Inferior parietal cortex (tissue), 1 donor: ENCODE data around the gene NBEA.
"Not testable (repeated sequence)": the region's sequence is repeated elsewhere in the genome, so short reads cannot be mapped to it uniquely, and the experiment has no call there.

ENCODE experiments used
- DNase-seq: peaks from one replicate; pipeline ENCODE4 v3.0.0-alpha.2; 2016; ENCODE audit errors: extremely low spot score

NBEA gene

GRCh38 chr13:35092251-35092650 lies 150.2 kb downstream of the NBEA start:
- DNase-seq = no peak

GRCh38 chr13:35092751-35093150 lies 150.7 kb downstream of the NBEA start:
- DNase-seq = no peak

GRCh38 chr13:35093356-35093755 lies 151.3 kb downstream of the NBEA start:
- DNase-seq = no peak

- DNase-seq = not testable (repeated sequence)
Observed at GRCh38 chr13:35106771-35107170, 164.7 kb downstream of the NBEA start.

- no peak for DNase-seq
Observed at GRCh38 chr13:35107535-35107934, 165.5 kb downstream of the NBEA start.

GRCh38 chr13:35113612-35114011 lies 171.5 kb downstream of the NBEA start:
- not testable (repeated sequence) for DNase-seq

GRCh38 chr13:35127466-35127865 lies 185.4 kb downstream of the NBEA start:
- DNase-seq = no peak

GRCh38 chr13:35129500-35129899 lies 187.4 kb downstream of the NBEA start:
- no peak for DNase-seq

GRCh38 chr13:35131471-35131870 lies 189.4 kb downstream of the NBEA start:
- no peak for DNase-seq

GRCh38 chr13:35136585-35136984 lies 194.5 kb downstream of the NBEA start:
- DNase-seq = no peak

- DNase-seq = no peak
Observed at GRCh38 chr13:35139591-35139990, 197.5 kb downstream of the NBEA start.

GRCh38 chr13:35140321-35140720 lies 198.3 kb downstream of the NBEA start:
- DNase-seq = no peak

- DNase-seq = no peak
Observed at GRCh38 chr13:35140831-35141230, 198.8 kb downstream of the NBEA start.

- no peak for DNase-seq
Observed at GRCh38 chr13:35143123-35143522, 201.1 kb downstream of the NBEA start.

GRCh38 chr13:35144166-35144890 lies 202.3 kb downstream of the NBEA start:
- DNase-seq = no peak

GRCh38 chr13:35146686-35147085 lies 204.6 kb downstream of the NBEA start:
- no peak for DNase-seq

- peak; percentile 84 for DNase-seq
Observed at GRCh38 chr13:35157143-35157755, 215.2 kb downstream of the NBEA start.

- DNase-seq = no peak
Observed at GRCh38 chr13:35159041-35159440, 217.0 kb downstream of the NBEA start.

GRCh38 chr13:35160896-35161295 lies 218.8 kb downstream of the NBEA start:
- DNase-seq = no peak

GRCh38 chr13:35162420-35162819 lies 220.3 kb downstream of the NBEA start:
- DNase-seq = no peak

GRCh38 chr13:35163674-35164073 lies 221.6 kb downstream of the NBEA start:
- no peak for DNase-seq

- DNase-seq = peak; percentile 73
Observed at GRCh38 chr13:35164324-35164932, 222.4 kb downstream of the NBEA start.

- DNase-seq = no peak
Observed at GRCh38 chr13:35165205-35165604, 223.1 kb downstream of the NBEA start.
